ENCODE data around the gene RASEF. TPM values are rescaled to one million over a fixed set of nuclear protein-coding genes. Genes with fewer than 3 reads are reported as not detected.

Gene RASEF
- total and polyA plus RNA-seq, 2 donors (not counting 1 experiment from before 2014, with no cell fraction given), result not detected

DNA sequence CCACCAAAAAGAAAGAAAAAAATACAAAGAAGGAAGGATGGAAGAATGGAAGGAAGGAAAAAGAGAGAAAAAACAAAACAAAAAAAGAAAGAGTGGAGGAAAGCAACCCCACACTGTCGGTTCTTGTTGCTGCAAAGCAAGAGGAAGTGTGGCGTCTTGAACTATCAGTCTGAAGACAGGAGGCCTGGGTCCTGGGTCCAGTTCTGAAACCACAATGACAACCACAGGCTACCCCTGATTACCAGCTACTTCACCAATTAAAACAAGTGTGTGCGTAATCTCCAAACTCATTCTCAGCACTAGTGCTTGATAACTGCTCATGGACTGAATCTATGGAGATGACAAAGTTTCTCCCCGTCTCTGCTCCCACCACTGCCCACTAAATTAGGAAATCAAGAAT lies 93.7 kb downstream of the RASEF start:
- H3K4me2 ChIP-seq (replicated peaks; ENCODE audit: low read depth, low read length, poor library complexity, severe bottlenecking), result no peak overlapping the region
- H3K4me3 Mint-ChIP-seq, result no peak overlapping the region
- H4K20me1 ChIP-seq (ENCODE audit: control insufficient read depth, insufficient read depth, low read length, poor library complexity, severe bottlenecking), result no peaks in the 10 kb centered on the region
- no peaks in the 10 kb centered on the region for H3K27me3 ChIP-seq (replicated peaks in 1 of 4; ENCODE audit: control extremely low read depth in 1 of 4, control insufficient read depth in 3 of 4, insufficient read depth in 4 of 4, low read length in 3 of 4)
- ATAC-seq (ENCODE audit: low read depth) (no peak), DNase-seq (no peak)
- no peak overlapping the region for H3K27ac Mint-ChIP-seq
- 47% methylated on average over 2 of the region's 4 CpGs for WGBS (ENCODE audit: insufficient coverage)
- H3K4me1 ChIP-seq (ENCODE audit: control insufficient read depth in 2 of 2, insufficient read depth in 2 of 2, low read length in 2 of 2), result no peaks in the 10 kb centered on the region
- H3K27me3 Mint-ChIP-seq, result no peaks in the 10 kb centered on the region
- no peak overlapping the region for H3K27ac ChIP-seq (ENCODE audit: low read length in 2 of 2)
- CTCF ChIA-PET, result no interaction called here
- intact Hi-C loops (cut with micrococcal nuclease), result no loop called here
- POLR2A ChIA-PET, result no interaction called here
- no peaks in the 10 kb centered on the region for H3K9me3 ChIP-seq (ENCODE audit: control extremely low read depth in 1 of 3, control insufficient read depth in 2 of 3, insufficient read depth in 1 of 3, low read length in 2 of 3)
- no peak overlapping the region for H3K9ac ChIP-seq (ENCODE audit: low read length)
- no peak for TF ChIP-seq EZH2 (IDR thresholded peaks at IDR 0.05; ENCODE audit: borderline replicate concordance, insufficient read depth, low read depth, low read length, poor library complexity, severe bottlenecking)
- TF ChIP-seq, protein P1, sequence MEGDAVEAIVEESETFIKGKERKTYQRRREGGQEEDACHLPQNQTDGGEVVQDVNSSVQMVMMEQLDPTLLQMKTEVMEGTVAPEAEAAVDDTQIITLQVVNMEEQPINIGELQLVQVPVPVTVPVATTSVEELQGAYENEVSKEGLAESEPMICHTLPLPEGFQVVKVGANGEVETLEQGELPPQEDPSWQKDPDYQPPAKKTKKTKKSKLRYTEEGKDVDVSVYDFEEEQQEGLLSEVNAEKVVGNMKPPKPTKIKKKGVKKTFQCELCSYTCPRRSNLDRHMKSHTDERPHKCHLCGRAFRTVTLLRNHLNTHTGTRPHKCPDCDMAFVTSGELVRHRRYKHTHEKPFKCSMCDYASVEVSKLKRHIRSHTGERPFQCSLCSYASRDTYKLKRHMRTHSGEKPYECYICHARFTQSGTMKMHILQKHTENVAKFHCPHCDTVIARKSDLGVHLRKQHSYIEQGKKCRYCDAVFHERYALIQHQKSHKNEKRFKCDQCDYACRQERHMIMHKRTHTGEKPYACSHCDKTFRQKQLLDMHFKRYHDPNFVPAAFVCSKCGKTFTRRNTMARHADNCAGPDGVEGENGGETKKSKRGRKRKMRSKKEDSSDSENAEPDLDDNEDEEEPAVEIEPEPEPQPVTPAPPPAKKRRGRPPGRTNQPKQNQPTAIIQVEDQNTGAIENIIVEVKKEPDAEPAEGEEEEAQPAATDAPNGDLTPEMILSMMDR (IDR thresholded peaks at IDR 0.05), result no peak
- H2AFZ ChIP-seq (ENCODE audit: insufficient read depth, low read depth, low read length, poor library complexity, severe bottlenecking), result no peak overlapping the region
- H3K4me3 ChIP-seq (ENCODE audit: control extremely low read depth in 1 of 5, extremely low read depth in 1 of 5, insufficient read depth in 1 of 5, low read depth in 2 of 5, low read length in 4 of 5), result no peak overlapping the region
- no peaks in the 10 kb centered on the region for H3K36me3 ChIP-seq (replicated peaks in 1 of 2; ENCODE audit: control extremely low read depth in 1 of 2, control insufficient read depth in 1 of 2, extremely low read depth in 1 of 2, insufficient read depth in 2 of 2, low read length in 1 of 2)
- no peaks in the 10 kb centered on the region for H3K4me1 Mint-ChIP-seq
- no peaks in the 10 kb centered on the region for H3K79me2 ChIP-seq (ENCODE audit: control insufficient read depth, insufficient read depth, low read length)
- H3K9me3 Mint-ChIP-seq (ENCODE audit: insufficient read depth), result no peaks in the 10 kb centered on the region

DNA sequence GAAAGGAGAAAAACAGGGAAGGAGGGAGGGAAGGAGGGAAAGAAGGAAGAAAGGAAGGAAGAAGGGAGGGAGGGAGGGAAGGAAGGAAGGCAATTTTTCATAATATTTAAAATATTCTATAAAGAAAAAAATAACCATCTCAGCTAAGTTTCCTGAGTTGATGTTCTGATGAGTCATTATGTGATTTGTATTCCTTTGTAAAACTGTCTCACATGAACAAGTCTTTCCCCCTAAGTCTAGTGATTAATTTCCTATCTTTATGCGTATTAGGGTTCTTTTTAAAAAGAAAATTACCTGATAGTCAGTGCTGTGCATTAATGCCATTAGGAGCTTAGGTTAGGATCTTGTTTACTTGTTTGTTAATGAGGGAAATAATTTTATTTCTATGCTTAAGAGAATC lies 94.1 kb downstream of the RASEF start:
- no peak overlapping the region for H3K4me3 ChIP-seq (ENCODE audit: control extremely low read depth in 1 of 5, extremely low read depth in 1 of 5, insufficient read depth in 1 of 5, low read depth in 2 of 5, low read length in 4 of 5)
- Mint-ChIP-seq H3K9me3 (ENCODE audit: insufficient read depth) (no peaks in the 10 kb centered on the region), H3K4me3 (no peak overlapping the region), H3K27ac (no peak overlapping the region), H3K4me1 (no peaks in the 10 kb centered on the region), H3K27me3 (no peaks in the 10 kb centered on the region)
- no peaks in the 10 kb centered on the region for H3K79me2 ChIP-seq (ENCODE audit: control insufficient read depth, insufficient read depth, low read length)
- no peak overlapping the region for H2AFZ ChIP-seq (ENCODE audit: insufficient read depth, low read depth, low read length, poor library complexity, severe bottlenecking)
- H3K4me2 ChIP-seq (replicated peaks; ENCODE audit: low read depth, low read length, poor library complexity, severe bottlenecking), result no peak overlapping the region
- TF ChIP-seq, protein P1 (IDR thresholded peaks at IDR 0.05), result no peak
- TF ChIP-seq EZH2 (IDR thresholded peaks at IDR 0.05; ENCODE audit: borderline replicate concordance, insufficient read depth, low read depth, low read length, poor library complexity, severe bottlenecking), result no peak
- H3K27ac ChIP-seq (ENCODE audit: low read length in 2 of 2), result no peak overlapping the region
- no peaks in the 10 kb centered on the region for H3K27me3 ChIP-seq (replicated peaks in 1 of 4; ENCODE audit: control extremely low read depth in 1 of 4, control insufficient read depth in 3 of 4, insufficient read depth in 4 of 4, low read length in 3 of 4)
- no peaks in the 10 kb centered on the region for H3K9me3 ChIP-seq (ENCODE audit: control extremely low read depth in 1 of 3, control insufficient read depth in 2 of 3, insufficient read depth in 1 of 3, low read length in 2 of 3)
- POLR2A ChIA-PET, result no interaction called here
- H3K9ac ChIP-seq (ENCODE audit: low read length), result no peak overlapping the region
- WGBS (ENCODE audit: insufficient coverage), result no CpG with 5 or more reads among the region's 1 CpG
- no peaks in the 10 kb centered on the region for H4K20me1 ChIP-seq (ENCODE audit: control insufficient read depth, insufficient read depth, low read length, poor library complexity, severe bottlenecking)
- H3K4me1 ChIP-seq (ENCODE audit: control insufficient read depth in 2 of 2, insufficient read depth in 2 of 2, low read length in 2 of 2), result no peaks in the 10 kb centered on the region
- CTCF ChIA-PET, result no interaction called here
- intact Hi-C loops (cut with micrococcal nuclease), result no loop called here
- ATAC-seq (ENCODE audit: low read depth) (no peak), DNase-seq (no peak)
- H3K36me3 ChIP-seq (replicated peaks in 1 of 2; ENCODE audit: control extremely low read depth in 1 of 2, control insufficient read depth in 1 of 2, extremely low read depth in 1 of 2, insufficient read depth in 2 of 2, low read length in 1 of 2), result no peaks in the 10 kb centered on the region
